NT2/D1 (cell line): ENCODE data around the gene TRMT44.
"Not testable (repeated sequence)": the region's sequence is repeated elsewhere in the genome, so short reads cannot be mapped to it uniquely, and the experiment has no call there.

Experiments used
- DNase-seq: peaks from one replicate; pipeline ENCODE4 v3.0.0-alpha.2; 2011; ENCODE audit warnings: low read depth, low spot score
- H3K27me3 ChIP-seq: 2 replicates; pipeline ENCODE4 v1.6.0; 2011; ENCODE audit warnings: mild to moderate bottlenecking; ENCODE audit not compliant: insufficient read length, insufficient read depth
- H3K36me3 ChIP-seq: 2 replicates; pipeline ENCODE4 v1.6.1; 2011; ENCODE audit warnings: mild to moderate bottlenecking, low read length, mixed read lengths; ENCODE audit not compliant: insufficient read depth, insufficient read length
- H3K4me1 ChIP-seq: 2 replicates; pipeline ENCODE4 v1.5.1; 2011; ENCODE audit not compliant: insufficient read depth, insufficient read length
- H3K4me3 ChIP-seq: 2 replicates; pipeline ENCODE4 v1.5.1; 2011; ENCODE audit warnings: low read depth; ENCODE audit not compliant: insufficient read length
- H3K9ac ChIP-seq: 2 replicates; pipeline ENCODE4 v1.6.0; 2011; ENCODE audit warnings: low read depth; ENCODE audit not compliant: insufficient read length
- H3K9me3 ChIP-seq: 2 replicates; pipeline ENCODE4 v1.5.1; 2011; ENCODE audit warnings: mild to moderate bottlenecking, low read length; ENCODE audit not compliant: insufficient read depth
- SUZ12 ChIP-seq: IDR thresholded peaks from 2 replicates; pipeline ENCODE4 v1.6.1; 2011; ENCODE audit not compliant: insufficient read length, insufficient read depth; ENCODE audit errors: extremely low read depth
- YY1 ChIP-seq: IDR thresholded peaks from 2 replicates; pipeline ENCODE4 v1.6.1; 2011; ENCODE audit not compliant: insufficient read length, insufficient read depth
- ZNF274 ChIP-seq: IDR thresholded peaks from 2 replicates; pipeline ENCODE4 v1.6.1; 2011; ENCODE audit warnings: mild to moderate bottlenecking, low read depth, low read length

The TRMT44 gene

DNA sequence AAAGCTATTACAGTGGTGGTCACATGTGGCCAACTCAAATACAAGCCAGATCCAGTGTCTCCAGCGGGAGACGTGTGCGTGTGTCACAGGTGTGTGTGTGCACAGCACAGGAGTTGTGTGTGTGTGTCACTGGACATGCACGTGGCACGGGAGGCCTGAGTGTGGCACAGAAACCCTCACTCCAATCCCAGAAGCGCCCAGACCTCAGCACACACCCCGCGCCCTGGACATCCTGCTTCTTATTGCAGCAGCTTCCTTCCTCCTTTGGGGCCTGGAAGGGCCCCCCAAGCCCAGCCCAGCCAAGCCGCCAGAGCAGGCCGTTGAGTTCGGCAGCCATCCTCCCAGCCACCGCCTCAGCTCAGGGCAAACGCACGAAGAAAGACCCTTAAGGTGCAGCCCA lies 37.9 kb upstream of the TRMT44 start:
- H3K27me3 ChIP-seq: no peaks in the 10 kb centered on the region
- peaks cover 12% of the 10 kb centered on the region; the same call in 1 of the 2 replicates for H3K9me3 ChIP-seq
- H3K36me3 ChIP-seq: peaks cover 33% of the 10 kb centered on the region
- peaks cover 3% of the 10 kb centered on the region for H3K4me1 ChIP-seq
- no peak overlapping the region for H3K4me3 ChIP-seq
- TF ChIP-seq SUZ12 (no peak), YY1 (no peak), ZNF274 (no peak)
- no peak for DNase-seq
- H3K9ac ChIP-seq: no peak overlapping the region

DNA sequence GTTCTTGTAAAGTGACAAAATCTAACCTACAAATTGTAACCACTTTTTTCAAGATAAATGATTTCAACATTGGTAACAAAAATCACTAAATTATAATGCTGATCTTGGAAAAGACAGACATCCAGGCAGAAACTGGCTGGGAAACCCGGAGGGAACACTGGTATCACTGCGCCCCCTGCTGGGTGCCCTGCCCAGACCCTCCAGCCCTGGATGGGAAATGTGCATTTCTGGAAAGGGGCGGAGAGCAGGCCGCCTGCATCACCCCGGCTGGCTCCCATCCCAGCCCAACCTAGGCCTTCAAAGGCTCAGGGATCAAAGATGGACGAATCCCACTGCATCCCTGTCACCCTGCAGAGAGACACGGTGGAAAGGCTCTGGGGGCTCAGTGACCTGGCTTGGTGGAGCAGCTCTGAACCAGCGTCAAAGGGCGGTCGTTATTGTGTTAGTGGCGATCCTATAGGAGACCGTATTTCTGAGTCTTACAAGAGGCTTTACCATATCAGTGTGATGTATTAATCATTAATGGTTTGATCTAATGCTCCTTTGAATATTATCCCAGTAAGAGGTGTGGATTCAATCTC lies 37.3 kb upstream of the TRMT44 start:
- H3K36me3 ChIP-seq: peaks cover 37% of the 10 kb centered on the region
- H3K4me3 ChIP-seq: no peak overlapping the region
- peaks cover 12% of the 10 kb centered on the region; the same call in 1 of the 2 replicates for H3K9me3 ChIP-seq

DNA sequence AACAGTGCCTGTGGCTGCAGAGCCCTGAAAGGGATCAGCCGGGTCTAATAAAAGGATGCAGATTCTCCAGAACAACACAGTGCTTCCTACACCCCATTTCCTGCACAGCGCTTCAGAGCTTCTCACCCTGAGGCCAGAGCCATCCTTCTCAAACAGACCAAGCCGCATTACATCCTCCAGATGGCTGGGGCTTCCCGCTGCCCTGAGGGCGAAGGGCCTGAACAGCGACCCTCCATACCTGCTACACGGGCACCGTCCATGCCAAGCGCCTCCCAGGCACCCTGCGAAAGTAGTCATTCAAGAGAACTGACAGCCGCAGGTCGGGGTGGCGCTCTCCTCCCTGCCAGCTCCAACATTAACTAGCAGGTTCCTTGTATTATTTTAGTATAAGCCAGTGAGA lies 36.6 kb upstream of the TRMT44 start:
- no peaks in the 10 kb centered on the region for H3K27me3 ChIP-seq
- H3K4me1 ChIP-seq: peaks cover 3% of the 10 kb centered on the region
- no peak for DNase-seq
- H3K9me3 ChIP-seq: peaks cover 12% of the 10 kb centered on the region; the same call in 1 of the 2 replicates
- no peak overlapping the region for H3K4me3 ChIP-seq
- TF ChIP-seq ZNF274: no peak
- no peak for TF ChIP-seq YY1
- TF ChIP-seq SUZ12: no peak
- no peak overlapping the region for H3K9ac ChIP-seq
- H3K36me3 ChIP-seq: peaks cover 38% of the 10 kb centered on the region

More for the DNA sequence above, 37.3 kb upstream of the TRMT44 start:
- H3K9ac ChIP-seq: no peak overlapping the region
- TF ChIP-seq ZNF274: no peak
- TF ChIP-seq SUZ12: no peak
- TF ChIP-seq YY1: no peak
- no peaks in the 10 kb centered on the region for H3K27me3 ChIP-seq
- peak; percentile 61 for DNase-seq
- H3K4me1 ChIP-seq: peaks cover 3% of the 10 kb centered on the region

DNA sequence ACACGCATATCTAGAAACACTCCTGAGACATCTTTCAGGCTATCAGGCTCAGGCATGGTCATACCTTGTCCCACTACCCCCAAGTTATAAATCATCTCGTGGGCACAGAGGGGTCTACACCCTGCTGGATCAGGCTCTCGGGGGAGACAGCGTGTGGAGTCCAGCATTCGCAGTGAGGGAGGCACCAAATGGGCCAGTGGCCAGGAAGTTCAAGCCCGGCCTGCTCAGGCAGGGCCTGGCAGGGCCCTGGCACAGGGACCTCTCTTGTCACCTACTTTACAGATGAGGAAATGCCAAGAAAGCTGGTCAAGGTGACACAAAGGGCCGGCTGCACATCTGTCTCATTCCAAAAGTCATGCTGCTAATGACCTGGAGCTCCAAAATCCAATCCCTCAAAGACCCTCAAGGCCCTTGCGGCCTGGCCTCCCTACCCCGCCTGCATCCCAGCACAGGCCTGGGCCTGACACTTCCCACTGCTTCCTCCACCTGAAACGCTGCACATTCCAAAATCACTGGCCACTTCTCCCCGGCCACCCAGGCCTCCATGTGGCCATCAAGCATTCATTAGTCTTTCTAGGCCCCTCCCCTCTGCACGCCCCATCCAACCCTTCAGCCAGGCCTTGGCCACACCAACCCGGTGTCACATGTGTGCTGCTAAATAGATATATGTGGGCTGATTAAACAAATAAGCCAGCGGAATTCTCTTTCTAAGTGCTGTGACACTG lies 35.6 kb upstream of the TRMT44 start:
- Histone ChIP-seq H3K9ac (no peak overlapping the region), H3K4me1 (peaks cover 6% of the 10 kb centered on the region), H3K27me3 (no peaks in the 10 kb centered on the region), H3K4me3 (no peak overlapping the region), H3K36me3 (peaks cover 41% of the 10 kb centered on the region), H3K9me3 (peaks cover 12% of the 10 kb centered on the region; the same call in 1 of the 2 replicates)
- TF ChIP-seq ZNF274 (no peak), SUZ12 (no peak), YY1 (no peak)
- no peak for DNase-seq

DNA sequence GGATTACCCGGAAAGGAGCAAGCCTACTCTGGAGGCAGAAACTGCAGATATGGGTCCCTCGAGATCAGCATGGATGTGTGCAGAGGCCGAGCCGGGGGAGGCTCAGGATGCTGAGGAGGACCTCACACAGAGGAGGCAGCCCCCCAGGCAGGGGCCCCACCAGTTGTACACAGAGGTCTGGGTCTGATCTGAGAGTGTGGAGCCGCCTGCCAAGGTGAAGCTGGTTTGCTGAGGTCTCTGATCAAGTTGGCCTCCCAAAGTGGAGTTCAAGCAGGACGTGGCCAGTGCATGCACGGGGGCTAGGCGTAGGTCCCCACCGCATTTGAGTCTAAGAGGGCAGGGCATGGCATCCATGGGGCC lies 35.1 kb upstream of the TRMT44 start:
- no peaks in the 10 kb centered on the region for H3K27me3 ChIP-seq
- TF ChIP-seq SUZ12 (no peak), ZNF274 (no peak)
- H3K4me1 ChIP-seq: peaks cover 6% of the 10 kb centered on the region
- peaks cover 12% of the 10 kb centered on the region; the same call in 1 of the 2 replicates for H3K9me3 ChIP-seq
- H3K9ac ChIP-seq: no peak overlapping the region
- H3K4me3 ChIP-seq: no peak overlapping the region
- peaks cover 43% of the 10 kb centered on the region for H3K36me3 ChIP-seq
- DNase-seq: no peak

DNA sequence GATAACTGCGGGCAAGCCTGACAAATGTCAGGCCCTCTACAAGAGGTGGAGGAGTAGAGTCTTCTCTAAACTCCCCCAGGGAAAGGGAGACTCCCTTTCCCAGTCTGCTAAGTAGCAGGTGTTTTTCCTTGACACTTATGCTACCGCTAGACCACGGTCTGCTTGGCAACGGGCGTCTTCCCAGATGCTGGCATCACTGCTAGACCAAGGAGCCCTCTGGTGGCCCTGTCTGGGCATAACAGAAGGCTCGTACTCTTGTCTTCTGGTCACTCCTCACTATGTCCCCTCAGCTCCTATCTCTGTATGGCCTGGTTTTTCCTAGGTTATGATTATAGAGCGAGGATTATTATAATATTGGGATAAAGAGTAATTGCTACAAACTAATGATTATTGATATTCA lies 33.7 kb upstream of the TRMT44 start:
- Histone ChIP-seq H3K4me1 (peaks cover 13% of the 10 kb centered on the region), H3K9me3 (peaks cover 12% of the 10 kb centered on the region; the same call in 1 of the 2 replicates), H3K36me3 (peaks cover 43% of the 10 kb centered on the region)
- H3K9ac ChIP-seq, DNase-seq, H3K27me3 ChIP-seq, H3K4me3 ChIP-seq: not testable (repeated sequence)

DNA sequence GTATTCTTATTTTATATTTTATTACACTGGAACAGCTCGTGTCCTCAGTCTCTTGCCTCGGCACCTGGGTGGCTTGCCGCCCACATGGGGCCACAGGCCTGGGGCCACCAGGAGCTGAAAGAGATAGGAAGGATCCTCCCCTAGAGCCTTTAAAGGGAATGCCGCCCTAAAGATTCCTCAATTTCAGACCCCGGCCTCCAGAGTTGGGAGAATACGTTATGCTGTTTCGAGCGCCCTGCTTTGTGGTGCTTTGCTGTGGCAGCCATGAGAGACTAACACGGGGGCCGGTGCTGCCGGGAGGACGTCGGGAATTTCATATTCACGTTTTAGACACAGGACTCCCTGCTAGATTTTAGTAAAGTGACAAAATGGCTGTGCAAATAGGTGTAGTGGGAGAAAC lies 33.3 kb upstream of the TRMT44 start:
- H3K27me3 ChIP-seq: no peaks in the 10 kb centered on the region
- H3K9me3 ChIP-seq: peaks cover 12% of the 10 kb centered on the region; the same call in 1 of the 2 replicates
- H3K9ac ChIP-seq: peak overlapping the region; percentile 8
- no peak for DNase-seq
- no peak overlapping the region for H3K4me3 ChIP-seq
- TF ChIP-seq ZNF274: no peak
- TF ChIP-seq YY1: no peak
- TF ChIP-seq SUZ12: no peak
- H3K4me1 ChIP-seq: peaks cover 15% of the 10 kb centered on the region
- peaks cover 42% of the 10 kb centered on the region for H3K36me3 ChIP-seq
